Body of pancreas (tissue), 4 donors: Measurements from ENCODE around the gene NANOS1.

ENCODE experiments used
- CTCF ChIP-seq, 7 experiments: fragments of 450-650 bp in 4 of 7; fragments of 200-600 bp in 3 of 7; sonication (generic) in 3 of 7; IDR thresholded peaks; one replicate each; pipeline ENCODE4 v1.5.1; 2016 to 2019; ENCODE audit warnings: antibody characterized with exemption in 7 of 7
- POLR2A ChIP-seq, 3 donors: fragments of 450-650 bp; IDR thresholded peaks; one replicate each; pipeline ENCODE4 v1.6.1; 2016; ENCODE audit warnings: antibody characterized with exemption in 3 of 3, mild to moderate bottlenecking in 2 of 3

GRCh38 chr10:119042169-119042568 lies 12.7 kb downstream of the NANOS1 start:
- TF ChIP-seq CTCF (IDR thresholded peaks at IDR 0.05) (no peak), POLR2A (IDR thresholded peaks at IDR 0.05) (no peak)
